HL-60 (cell line): ENCODE results near the gene XYLT1.

Source experiments
- DNase-seq, 2 experiments: peaks; one replicate each; pipeline ENCODE4 v3.0.0-alpha.2; 2010 to 2020; ENCODE audit warnings: low read depth in 1 of 2, low spot score in 1 of 2
- H3K27ac ChIP-seq: fragments of 250-450 bp; sonication (Bioruptor Pico); replicated peaks from 2 replicates; pipeline ENCODE4 v1.5.1; 2020; ENCODE audit warnings: mild to moderate bottlenecking, moderate library complexity
- H3K27me3 ChIP-seq: fragments of 250-450 bp; sonication (Bioruptor Pico); 2 replicates; pipeline ENCODE4 v1.5.1; 2021; ENCODE audit warnings: mild to moderate bottlenecking, moderate library complexity; ENCODE audit not compliant: insufficient read depth, poor library complexity, severe bottlenecking
- H3K4me3 ChIP-seq: replicated peaks from 2 replicates; pipeline ENCODE4 v1.5.1; 2011; ENCODE audit warnings: mild to moderate bottlenecking, control low read depth, low read length; ENCODE audit not compliant: insufficient read depth
- CTCF ChIP-seq: IDR thresholded peaks from one replicate; pipeline ENCODE4 v1.5.1; 2011; ENCODE audit warnings: low read length, control low read depth, inconsistent platforms; ENCODE audit not compliant: insufficient read depth
- GABPA ChIP-seq: IDR thresholded peaks from 2 replicates; pipeline ENCODE4 v1.6.1; 2012; ENCODE audit warnings: low read depth
- POLR2AphosphoS5 ChIP-seq: IDR thresholded peaks from 2 replicates; pipeline ENCODE4 v1.6.1; 2012; ENCODE audit warnings: low read depth
- REST ChIP-seq: IDR thresholded peaks from 2 replicates; pipeline ENCODE4 v1.6.1; 2012; ENCODE audit warnings: low read depth; ENCODE audit not compliant: insufficient replicate concordance
- SPI1 ChIP-seq: IDR thresholded peaks from 2 replicates; pipeline ENCODE4 v1.6.1; 2012; ENCODE audit warnings: low read depth, mild to moderate bottlenecking, borderline replicate concordance

The XYLT1 gene

GRCh38 chr16:17281052-17281451 is 189.7 kb downstream of the XYLT1 start:
- H3K27ac ChIP-seq: no peak overlapping the region
- no peak for TF ChIP-seq SPI1
- TF ChIP-seq REST: no peak
- no peak for TF ChIP-seq CTCF
- TF ChIP-seq POLR2AphosphoS5: no peak
- no peak for TF ChIP-seq GABPA
- no peak overlapping the region for H3K4me3 ChIP-seq
- H3K27me3 ChIP-seq: no peaks in the 10 kb centered on the region
- DNase-seq: no peak

- no peak overlapping the region for H3K27ac ChIP-seq
- TF ChIP-seq CTCF: no peak
- TF ChIP-seq SPI1: no peak
- TF ChIP-seq REST: no peak
- TF ChIP-seq POLR2AphosphoS5: no peak
- no peak for TF ChIP-seq GABPA
- no peak for DNase-seq
- no peaks in the 10 kb centered on the region for H3K27me3 ChIP-seq
- H3K4me3 ChIP-seq: no peak overlapping the region
Measured at GRCh38 chr16:17278988-17279387, 191.8 kb downstream of the XYLT1 start.

GRCh38 chr16:17277981-17278381 is 192.8 kb downstream of the XYLT1 start:
- DNase-seq: no peak
- no peak overlapping the region for H3K4me3 ChIP-seq
- H3K27me3 ChIP-seq: no peaks in the 10 kb centered on the region
- H3K27ac ChIP-seq: no peak overlapping the region
- TF ChIP-seq REST (no peak), POLR2AphosphoS5 (no peak), SPI1 (no peak), GABPA (no peak), CTCF (no peak)
